Measurements from ENCODE around the gene KIF21A.

KIF21A gene

DNA sequence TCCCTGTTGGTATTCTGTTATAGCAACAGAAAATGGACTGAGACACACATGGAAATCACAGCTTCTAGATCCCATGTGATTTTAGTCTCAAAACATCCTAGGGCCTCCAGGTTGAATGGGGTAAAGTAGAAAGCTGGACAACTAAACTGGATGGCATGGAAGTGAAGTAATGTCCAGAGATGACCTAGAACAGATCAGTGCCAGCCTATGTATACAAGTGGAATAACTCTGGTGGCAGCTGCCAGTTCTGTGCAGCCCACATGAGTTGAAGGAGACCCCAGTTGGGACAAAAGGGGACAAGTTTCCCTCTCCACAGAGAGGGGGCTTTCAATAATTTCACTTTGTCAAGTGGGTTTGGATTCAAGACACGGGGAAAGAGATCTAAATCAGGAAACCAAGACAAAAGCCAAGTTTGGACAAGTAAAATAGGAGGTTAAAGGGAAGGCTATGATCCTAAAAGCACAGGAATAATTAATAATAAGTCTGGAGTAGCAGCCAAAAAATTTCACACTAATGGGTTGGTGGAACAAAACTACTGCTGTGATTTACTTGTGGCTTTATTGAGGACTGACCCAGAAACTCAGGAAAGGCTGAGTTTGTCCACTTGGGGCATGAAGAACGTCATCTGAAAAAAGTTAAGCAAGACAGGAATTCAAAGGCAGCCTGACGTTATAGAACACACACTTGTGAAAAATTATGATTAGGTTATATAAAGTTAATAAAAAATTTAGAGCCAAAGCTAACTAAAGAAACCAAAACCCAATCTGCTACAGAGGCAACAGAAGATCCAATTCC, 11.7 kb downstream of the KIF21A start:
- DNase-seq: no peak

- no peak for DNase-seq
Measured at GRCh38 chr12:39429809-39430208, 13.1 kb downstream of the KIF21A start.

GRCh38 chr12:39427360-39427808, 15.5 kb downstream of the KIF21A start:
- DNase-seq: no peak

- no peak for DNase-seq
Measured at GRCh38 chr12:39426636-39427240, 16.2 kb downstream of the KIF21A start.

- no peak for DNase-seq
Measured at GRCh38 chr12:39420043-39420442, 22.9 kb downstream of the KIF21A start.

DNA sequence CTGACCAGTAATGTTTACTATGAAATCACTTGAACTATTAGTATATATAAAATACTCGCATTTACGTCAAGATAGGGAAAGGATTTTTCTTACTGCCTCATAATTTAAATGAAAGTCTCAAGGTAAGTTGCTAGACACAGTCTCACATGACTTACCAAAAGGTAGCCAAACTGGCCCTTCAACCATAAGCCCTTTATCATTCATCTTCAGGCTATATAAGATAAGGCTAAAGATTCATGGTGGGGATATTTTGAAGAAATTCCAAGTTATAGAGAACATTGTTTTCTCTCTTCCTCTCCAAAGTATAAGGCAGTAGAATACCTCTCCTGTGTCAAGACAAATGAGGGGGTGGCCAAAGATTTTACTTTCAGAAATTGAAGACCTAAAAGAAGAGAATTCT, 23.4 kb downstream of the KIF21A start:
- DNase-seq: no peak

- DNase-seq: no peak
Measured at GRCh38 chr12:39417916-39418315, 25.0 kb downstream of the KIF21A start.

GRCh38 chr12:39413836-39414771, 28.8 kb downstream of the KIF21A start:
- no peak for DNase-seq

DNA sequence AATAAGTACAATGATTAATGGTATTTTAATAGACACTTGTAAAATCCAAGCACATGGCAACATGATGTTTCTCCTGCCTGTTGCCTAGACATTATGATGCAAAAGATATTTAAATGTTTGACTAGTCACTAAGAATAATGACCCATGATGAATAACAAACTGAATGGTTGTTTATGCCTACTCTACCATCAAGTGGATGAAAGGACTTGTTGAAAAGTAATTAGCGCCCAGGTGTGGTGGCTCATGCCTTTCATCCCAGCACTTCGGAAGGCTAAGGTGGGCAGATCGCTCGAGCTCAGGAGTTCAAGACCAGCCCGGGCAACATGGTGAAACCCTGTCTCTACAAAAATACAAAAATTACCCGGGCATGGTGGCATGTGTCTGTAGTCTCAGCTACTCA, 30.7 kb downstream of the KIF21A start:
- DNase-seq: no peak

- no peak for DNase-seq
Measured at GRCh38 chr12:39406262-39406661, 36.7 kb downstream of the KIF21A start.

- DNase-seq: no peak
Measured at GRCh38 chr12:39405580-39405979, 37.3 kb downstream of the KIF21A start.

DNA sequence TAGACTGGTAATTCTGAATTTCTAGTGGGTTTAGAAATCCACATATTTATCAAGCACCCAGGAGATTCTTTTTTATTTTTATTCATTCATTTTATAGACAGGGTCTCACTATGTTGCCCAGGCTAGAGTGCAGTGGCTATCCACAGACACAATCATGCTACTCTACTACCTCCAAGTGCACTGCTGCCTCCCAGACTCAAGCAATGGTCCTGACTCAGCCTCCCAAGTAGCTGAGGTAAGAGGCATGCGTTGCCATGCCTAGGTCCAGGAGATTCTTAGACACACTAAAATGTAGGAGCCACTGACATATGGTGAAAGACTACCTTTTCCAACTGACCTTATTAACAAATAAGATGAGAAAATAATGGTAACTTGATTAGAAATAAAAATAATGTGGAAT, 38.9 kb downstream of the KIF21A start:
- no peak for DNase-seq

DNA sequence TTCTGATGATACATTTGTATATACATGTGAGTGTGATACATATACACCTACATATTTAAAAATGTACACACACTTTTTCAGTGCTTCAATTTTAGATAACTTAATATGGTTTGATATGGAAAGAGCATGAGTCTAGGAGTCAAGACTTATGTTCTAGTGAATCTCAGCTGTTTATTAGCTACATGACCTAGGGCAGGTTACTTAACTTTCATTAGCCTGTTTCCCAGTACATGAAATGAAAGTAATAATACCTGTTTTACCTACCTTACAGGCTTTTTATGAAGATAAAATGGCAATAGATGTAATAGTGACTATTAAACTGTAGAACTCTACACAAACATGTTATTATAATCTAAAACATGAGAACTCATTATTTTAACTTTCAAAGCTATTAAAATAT, 39.5 kb downstream of the KIF21A start:
- DNase-seq: no peak

- no peak for DNase-seq
Measured at GRCh38 chr12:39402922-39403321, 40.0 kb downstream of the KIF21A start.

DNA sequence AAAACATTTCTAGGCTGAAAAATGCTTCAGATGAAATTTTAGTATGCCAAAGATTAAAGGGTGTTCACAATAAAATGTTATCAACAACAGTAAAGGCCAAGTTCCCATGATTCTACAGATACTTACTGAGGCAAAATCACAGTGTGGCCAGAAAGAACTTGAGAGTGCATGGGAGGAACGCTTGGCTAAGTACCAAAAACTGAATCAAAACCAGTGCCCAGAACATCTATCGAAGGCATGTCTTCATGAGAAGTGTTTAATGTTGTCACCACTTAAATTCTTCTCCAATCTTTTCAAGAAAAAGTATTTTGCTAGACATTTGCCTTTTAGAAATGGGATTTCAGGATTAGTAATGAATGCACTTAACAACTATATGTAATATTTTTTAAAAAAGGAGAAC, 41.5 kb downstream of the KIF21A start:
- DNase-seq: no peak

DNA sequence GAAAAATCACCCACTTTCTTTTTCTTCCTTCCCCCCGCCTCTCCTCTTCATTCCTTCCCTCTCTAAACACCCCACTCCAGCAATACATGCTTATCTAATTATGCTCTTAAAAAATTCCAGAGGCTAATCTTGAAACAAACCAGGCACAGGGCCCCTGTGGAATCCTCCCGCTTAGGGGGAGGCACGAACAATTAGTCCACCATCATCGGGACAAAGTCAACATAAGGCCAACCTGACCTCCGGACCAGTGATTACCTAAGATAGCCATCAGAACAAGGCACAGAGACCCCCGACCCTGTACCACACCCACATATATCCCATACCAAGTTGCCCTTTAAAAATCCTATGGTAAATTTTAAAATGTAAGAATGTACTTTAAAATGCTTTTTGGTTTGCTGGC, 47.1 kb downstream of the KIF21A start:
- DNase-seq: no peak

DNA sequence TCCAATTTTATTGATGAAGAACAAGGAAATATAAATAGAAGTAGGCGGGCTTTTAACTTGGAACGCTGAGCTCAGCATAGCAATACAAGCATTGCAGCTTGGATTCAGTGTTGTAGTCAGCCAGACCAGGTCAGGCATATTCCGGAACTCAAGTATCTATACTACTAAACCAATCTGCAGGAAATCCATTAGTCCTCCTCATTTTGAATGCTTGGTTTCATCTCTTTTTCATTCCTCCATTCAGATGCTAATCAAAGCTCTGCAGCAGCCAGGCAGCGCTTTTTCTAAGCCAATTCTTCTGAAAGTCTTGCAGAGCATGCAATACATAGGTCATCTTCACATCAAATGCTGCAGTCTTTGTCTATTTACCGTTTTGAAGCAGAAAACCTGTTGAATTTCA, 49.0 kb downstream of the KIF21A start:
- no peak for DNase-seq

DNA sequence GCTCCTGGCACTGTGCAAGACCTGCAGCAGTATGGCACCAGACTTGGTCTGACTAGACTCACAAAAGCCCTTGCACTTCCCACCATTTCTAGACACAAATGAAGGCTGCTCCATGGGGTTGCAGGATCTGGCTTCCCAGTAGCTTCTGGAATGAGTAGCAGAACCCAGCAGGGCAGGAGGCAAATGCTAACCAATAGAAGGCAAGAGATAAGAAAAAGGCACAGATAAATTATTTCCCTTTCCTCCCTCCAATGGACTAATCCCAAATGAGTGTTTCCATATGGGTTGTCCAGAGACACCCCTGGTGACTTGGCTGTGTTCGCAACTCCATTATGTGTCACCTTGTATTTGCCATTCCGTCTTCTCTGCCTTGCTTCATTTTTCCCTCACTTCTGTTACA, 49.7 kb downstream of the KIF21A start:
- no peak for DNase-seq

DNA sequence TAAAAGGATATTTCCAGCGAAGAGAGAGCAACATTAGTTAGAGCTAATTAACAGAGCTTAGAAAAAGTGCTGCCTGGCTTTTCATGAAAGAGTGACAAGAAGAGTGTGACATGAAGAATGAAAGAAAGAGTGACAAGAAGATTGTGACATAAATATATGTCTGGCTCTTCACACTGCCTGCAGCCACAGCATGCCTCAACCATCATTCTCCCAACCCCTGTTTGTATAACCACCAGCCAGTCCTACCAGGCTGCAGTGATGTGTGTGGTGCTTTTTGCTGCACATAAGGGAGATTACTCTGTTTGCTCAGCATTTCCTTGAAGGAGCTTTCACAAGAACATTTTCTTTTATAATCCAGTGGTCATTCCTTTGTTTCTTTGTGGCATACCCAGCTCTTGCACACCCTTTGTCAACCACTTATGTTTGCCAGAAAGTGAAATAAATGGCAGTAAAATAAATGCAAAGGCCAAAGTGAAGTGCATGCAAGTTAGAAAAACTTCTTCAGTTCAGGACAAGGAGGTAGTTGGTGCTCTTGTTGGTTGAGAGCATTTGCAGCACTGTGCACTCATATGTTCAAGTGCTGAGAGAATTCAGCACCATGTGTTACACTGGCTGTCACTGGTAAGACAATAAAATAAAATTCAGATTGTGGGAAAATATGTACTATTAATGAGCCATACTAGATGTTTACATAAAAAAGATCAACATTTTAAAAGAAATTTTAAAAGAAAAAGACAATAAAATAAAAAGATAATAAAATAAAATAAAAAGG, 50.6 kb downstream of the KIF21A start:
- DNase-seq: no peak

GRCh38 chr12:39390752-39391151, 52.2 kb downstream of the KIF21A start:
- no peak for DNase-seq

DNA sequence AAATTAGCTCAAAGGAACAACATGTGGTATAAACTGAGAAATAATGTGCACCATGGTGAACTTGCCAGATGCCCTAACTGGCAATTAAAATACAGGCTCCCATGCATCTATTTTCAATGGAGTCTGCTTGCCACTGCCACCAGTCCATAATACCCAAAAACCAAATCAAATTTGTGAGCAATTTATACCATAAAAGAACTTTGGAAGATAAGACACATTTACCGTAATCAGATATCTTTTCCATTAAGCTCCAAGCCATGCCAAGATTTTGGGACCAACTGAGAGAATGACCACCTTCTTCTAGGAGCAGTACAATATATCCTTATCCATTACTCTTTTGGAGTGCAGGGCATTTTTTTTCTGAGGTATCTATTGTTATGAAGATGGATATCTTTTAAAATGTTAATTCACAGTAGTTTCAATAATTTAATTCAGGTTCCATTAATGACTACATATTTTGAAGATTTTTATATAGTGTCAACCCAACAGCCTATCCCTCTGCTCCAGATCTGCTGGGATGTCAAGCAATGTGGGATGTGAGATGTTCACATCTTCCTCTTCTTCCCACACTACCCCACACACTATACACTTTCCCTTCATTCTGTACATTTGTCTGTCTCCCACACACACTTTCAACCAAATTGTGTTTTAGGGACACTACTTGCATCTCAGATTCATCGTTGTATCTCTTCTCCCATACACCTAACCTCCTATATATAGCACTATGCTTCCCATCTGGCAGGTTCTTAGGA, 53.3 kb downstream of the KIF21A start:
- DNase-seq: no peak

GRCh38 chr12:39386335-39386734, 56.6 kb downstream of the KIF21A start:
- no peak for DNase-seq
